NCI-H526 (cell line): ENCODE results near the gene PDSS2.
A peak's percentile ranks its signal among the peaks of the same experiment; 100 is the strongest.
"Not testable (repeated sequence)": the region's sequence is repeated elsewhere in the genome, so short reads cannot be mapped to it uniquely, and the experiment has no call there.

ENCODE experiments used
- DNase-seq, 2 experiments: peaks; one replicate each; lab custom pipeline; 2025; lab: John Stamatoyannopoulos, UW

The PDSS2 gene

GRCh38 chr6:107216197-107216933 lies 243.0 kb downstream of the PDSS2 start:
- DNase-seq = no peak

- DNase-seq = no peak
These were observed 244.0 kb downstream of the PDSS2 start for GRCh38 chr6:107215334-107215733.

GRCh38 chr6:107214655-107215054 lies 244.7 kb downstream of the PDSS2 start:
- DNase-seq = no peak

GRCh38 chr6:107209406-107210305 lies 249.7 kb downstream of the PDSS2 start:
- DNase-seq = no peak

GRCh38 chr6:107207251-107207873 lies 252.0 kb downstream of the PDSS2 start:
- no peak for DNase-seq

GRCh38 chr6:107205058-107205998 lies 254.0 kb downstream of the PDSS2 start:
- no peak for DNase-seq

GRCh38 chr6:107202876-107203468 lies 256.4 kb downstream of the PDSS2 start:
- no peak for DNase-seq

- no peak for DNase-seq
These were observed 260.5 kb downstream of the PDSS2 start for GRCh38 chr6:107198631-107199416.

- no peak for DNase-seq
These were observed 263.2 kb downstream of the PDSS2 start for GRCh38 chr6:107196152-107196551.

- DNase-seq = not testable (repeated sequence)
These were observed 264.6 kb downstream of the PDSS2 start for GRCh38 chr6:107194723-107195122.

GRCh38 chr6:107192830-107193229 lies 266.5 kb downstream of the PDSS2 start:
- DNase-seq = peak; percentile 26 to 57

GRCh38 chr6:107187630-107188029 lies 271.7 kb downstream of the PDSS2 start:
- no peak for DNase-seq

- no peak for DNase-seq
These were observed 273.3 kb downstream of the PDSS2 start for GRCh38 chr6:107186047-107186446.

- peak; percentile 72 to 86 for DNase-seq
These were observed 273.9 kb downstream of the PDSS2 start for GRCh38 chr6:107185391-107185970.

- peak; percentile 93 to 96 for DNase-seq
These were observed 274.9 kb downstream of the PDSS2 start for GRCh38 chr6:107184435-107184834.

- no peak for DNase-seq
These were observed 279.3 kb downstream of the PDSS2 start for GRCh38 chr6:107180099-107180498.

GRCh38 chr6:107179004-107179403 lies 280.4 kb downstream of the PDSS2 start:
- DNase-seq = peak in 1 of 2 experiments; percentile 34

GRCh38 chr6:107173779-107174178 lies 285.6 kb downstream of the PDSS2 start:
- DNase-seq = no peak

GRCh38 chr6:107171513-107171912 lies 287.9 kb downstream of the PDSS2 start:
- no peak for DNase-seq

GRCh38 chr6:107164299-107164698 lies 295.1 kb downstream of the PDSS2 start:
- not testable (repeated sequence) for DNase-seq
